NCI-H510A (cell line): ENCODE measurements around the gene PAX7.
"Not testable (repeated sequence)": the region's sequence is repeated elsewhere in the genome, so short reads cannot be mapped to it uniquely, and the experiment has no call there.

Experiments used
- DNase-seq: peaks from one replicate; lab custom pipeline; 2025; lab: John Stamatoyannopoulos, UW

Gene PAX7

GRCh38 chr1:18761948-18762840 lies 131.5 kb downstream of the PAX7 start:
- DNase-seq: no peak

- no peak for DNase-seq
These were observed 133.7 kb downstream of the PAX7 start for GRCh38 chr1:18764362-18764761.

GRCh38 chr1:18765725-18766124 lies 135.1 kb downstream of the PAX7 start:
- no peak for DNase-seq

GRCh38 chr1:18766328-18766727 lies 135.7 kb downstream of the PAX7 start:
- no peak for DNase-seq

- DNase-seq: not testable (repeated sequence)
These were observed 136.9 kb downstream of the PAX7 start for GRCh38 chr1:18767576-18767975.

- DNase-seq: no peak
These were observed 137.4 kb downstream of the PAX7 start for GRCh38 chr1:18768086-18768485.

- no peak for DNase-seq
These were observed 138.5 kb downstream of the PAX7 start for GRCh38 chr1:18769140-18769539.

GRCh38 chr1:18770799-18771198 lies 140.2 kb downstream of the PAX7 start:
- DNase-seq: no peak

GRCh38 chr1:18773753-18774152 lies 143.1 kb downstream of the PAX7 start:
- no peak for DNase-seq

- DNase-seq: no peak
These were observed 144.7 kb downstream of the PAX7 start for GRCh38 chr1:18775341-18775740.

- no peak for DNase-seq
These were observed 146.1 kb downstream of the PAX7 start for GRCh38 chr1:18776777-18777176.

GRCh38 chr1:18778437-18778836 lies 147.8 kb downstream of the PAX7 start:
- no peak for DNase-seq

GRCh38 chr1:18781031-18781430 lies 150.4 kb downstream of the PAX7 start:
- DNase-seq: no peak

GRCh38 chr1:18783705-18784481 lies 153.2 kb downstream of the PAX7 start:
- DNase-seq: no peak

- no peak for DNase-seq
These were observed 153.8 kb downstream of the PAX7 start for GRCh38 chr1:18784482-18784831.

- no peak for DNase-seq
These were observed 155.5 kb downstream of the PAX7 start for GRCh38 chr1:18786149-18786548.

GRCh38 chr1:18787825-18788385 lies 157.3 kb downstream of the PAX7 start:
- no peak for DNase-seq

- DNase-seq: no peak
These were observed 158.6 kb downstream of the PAX7 start for GRCh38 chr1:18789246-18789645.

- no peak for DNase-seq
These were observed 162.1 kb downstream of the PAX7 start for GRCh38 chr1:18792747-18793146.

- DNase-seq: no peak
These were observed 162.5 kb downstream of the PAX7 start for GRCh38 chr1:18793164-18793563.

GRCh38 chr1:18794051-18794450 lies 163.4 kb downstream of the PAX7 start:
- no peak for DNase-seq

GRCh38 chr1:18794561-18794960 lies 163.9 kb downstream of the PAX7 start:
- no peak for DNase-seq
